GM21526 (cell line): ENCODE data around the gene RASL10B.

Experiments
- ATAC-seq: cut with Tn5 transposase; IDR thresholded peaks from one replicate; pipeline ENCODE4 v1.9.1; 2021; ENCODE audit warnings: moderate library complexity; ENCODE audit not compliant: unreplicated experiment, low FRiP score

The RASL10B gene

DNA sequence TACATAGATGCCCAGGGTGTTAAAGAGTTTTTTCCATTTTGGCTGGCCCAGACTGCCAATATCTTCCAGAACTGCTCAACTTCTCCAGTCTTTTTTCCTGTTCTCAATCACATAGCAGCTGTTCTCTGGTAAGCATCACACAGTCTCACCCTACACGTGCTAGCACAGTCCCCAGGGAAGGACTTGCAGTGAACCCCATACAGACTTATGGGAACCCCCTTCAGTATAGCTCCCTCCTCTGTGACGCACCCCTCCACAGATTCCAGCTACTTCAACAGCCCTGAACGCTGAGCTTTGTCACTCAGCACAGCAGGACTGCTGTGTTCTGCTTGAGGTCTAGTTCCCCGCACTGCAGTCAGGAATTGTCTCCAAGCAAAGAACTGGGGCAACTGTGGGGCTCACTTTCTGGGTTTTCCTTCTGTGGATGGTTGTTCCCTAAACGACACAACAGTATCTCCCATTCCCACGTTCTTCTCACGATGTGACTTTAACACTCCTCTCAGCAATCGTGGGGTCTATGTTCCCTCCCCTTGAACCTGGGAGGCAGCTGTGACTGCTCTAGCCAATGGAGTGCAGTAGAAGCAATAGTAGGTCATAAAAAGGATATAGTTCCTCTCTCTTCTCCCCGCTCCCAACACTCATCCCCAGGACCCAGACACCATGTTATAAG, 60.4 kb downstream of the RASL10B start:
- ATAC-seq = no peak
